HepG2 (cell line): ENCODE data around the gene RHBDF2. TPM values are rescaled to one million over a fixed set of nuclear protein-coding genes. Genes with fewer than 3 reads are reported as not detected.
A peak's percentile ranks its signal among the peaks of the same experiment; 100 is the strongest.

ENCODE experiments used
- ADNP ChIP-seq: sonication (generic); formaldehyde crosslinking; IDR thresholded peaks from 2 replicates; pipeline ENCODE4 v1.4.0; 2020; ENCODE audit warnings: missing genetic modification reagents
- EED ChIP-seq: sonication (generic); formaldehyde crosslinking; IDR thresholded peaks from 2 replicates; pipeline ENCODE4 v1.5.0; 2020; ENCODE audit warnings: mild to moderate bottlenecking, missing genetic modification reagents
- FOXA3 ChIP-seq: IDR thresholded peaks from 2 replicates; pipeline ENCODE4 v1.6.1; 2016; ENCODE audit warnings: missing genetic modification reagents, missing compliant biosample characterization
- HIVEP1 ChIP-seq: sonication (generic); formaldehyde crosslinking; IDR thresholded peaks from 2 replicates; pipeline ENCODE4 v1.4.0; 2020; ENCODE audit warnings: mild to moderate bottlenecking, missing genetic modification reagents
- NPAS2 ChIP-seq: sonication (generic); formaldehyde crosslinking; IDR thresholded peaks from 2 replicates; pipeline ENCODE4 v1.8.0; 2022; ENCODE audit warnings: mild to moderate bottlenecking, missing genetic modification reagents, borderline replicate concordance
- SRSF1 ChIP-seq: fragments of 200-400 bp; formaldehyde crosslinking; optimal IDR thresholded peaks from 2 replicates; pipeline ENCODE3; 2017; ENCODE audit warnings: mild to moderate bottlenecking, low read depth, low read length, moderate library complexity
- TSC22D2 ChIP-seq: sonication (generic); formaldehyde crosslinking; IDR thresholded peaks from 2 replicates; pipeline ENCODE4 v1.5.1; 2020; ENCODE audit warnings: missing genetic modification reagents, mild to moderate bottlenecking, borderline replicate concordance
- ZBTB7B ChIP-seq: sonication (generic); formaldehyde crosslinking; IDR thresholded peaks from 2 replicates; pipeline ENCODE4 v1.4.0; 2020; ENCODE audit warnings: missing genetic modification reagents
- ZNF234 ChIP-seq: sonication (generic); formaldehyde crosslinking; conservative IDR thresholded peaks from 2 replicates; pipeline ENCODE4 v1.5.1; 2020; ENCODE audit warnings: mild to moderate bottlenecking, missing genetic modification reagents
- ZNF331 ChIP-seq: sonication (generic); formaldehyde crosslinking; IDR thresholded peaks from 2 replicates; pipeline ENCODE4 v1.4.0; 2020; ENCODE audit warnings: missing genetic modification reagents
- ZNF333 ChIP-seq: sonication (generic); formaldehyde crosslinking; IDR thresholded peaks from 2 replicates; pipeline ENCODE4 v1.4.0; 2020; ENCODE audit warnings: mild to moderate bottlenecking, missing genetic modification reagents, borderline replicate concordance
- ZNF354B ChIP-seq: sonication (generic); formaldehyde crosslinking; IDR thresholded peaks from 2 replicates; pipeline ENCODE4 v1.8.0; 2022; ENCODE audit warnings: mild to moderate bottlenecking, missing genetic modification reagents
- ZNF543 ChIP-seq: sonication (generic); formaldehyde crosslinking; IDR thresholded peaks from 2 replicates; pipeline ENCODE4 v1.4.0; 2020; ENCODE audit warnings: mild to moderate bottlenecking, missing genetic modification reagents
- ZNF607 ChIP-seq: sonication (generic); formaldehyde crosslinking; IDR thresholded peaks from 2 replicates; pipeline ENCODE4 v1.5.1; 2020; ENCODE audit warnings: missing genetic modification reagents, mild to moderate bottlenecking, borderline replicate concordance
- polyA plus RNA-seq, 8 experiments: library from polyadenylated mRNA; depleted of rRNA in 3 of 8; stranded (reverse) in 7 of 8; unstranded in 1 of 8; fragments of >200 nt; fragmentation: Illumina TruSeq in 4 of 8; extraction: Trizol in 4 of 8; gene quantifications; 2 replicates each; pipeline versions ENCODE4 v1.2.1 to v1.2.3, GENCODE V29; 2011 to 2016; ENCODE audit warnings: low read depth in 4 of 8, missing spikeins in 1 of 8, mixed read lengths in 1 of 8; ENCODE audit not compliant: insufficient read depth in 1 of 8
- total RNA-seq, 5 experiments: library from RNA; depleted of rRNA; stranded (reverse); fragments of >200 nt; fragmentation: Illumina TruSeq; extraction: Trizol; gene quantifications; 2 replicates each; pipeline ENCODE4 v1.2.3, GENCODE V29; 2016; ENCODE audit warnings: low read depth in 1 of 5
- TF ChIP-seq, protein P1 (sequence below): sonication (generic); formaldehyde crosslinking; IDR thresholded peaks from 2 replicates; pipeline ENCODE4 v1.5.0; 2020; ENCODE audit warnings: mild to moderate bottlenecking, missing genetic modification reagents
- TF ChIP-seq, protein P2 (sequence below): sonication (generic); formaldehyde crosslinking; IDR thresholded peaks from 2 replicates; pipeline ENCODE4 v1.5.0; 2020; ENCODE audit warnings: mild to moderate bottlenecking, missing genetic modification reagents, moderate library complexity
- TF ChIP-seq, protein P3 (sequence below): sonication (generic); formaldehyde crosslinking; IDR thresholded peaks from 2 replicates; pipeline ENCODE4 v1.8.0; 2022; ENCODE audit warnings: mild to moderate bottlenecking, missing genetic modification reagents, moderate library complexity
- TF ChIP-seq, protein P4 (sequence below): sonication (generic); formaldehyde crosslinking; IDR thresholded peaks from 2 replicates; pipeline ENCODE4 v1.4.0; 2020; ENCODE audit warnings: missing genetic modification reagents, mild to moderate bottlenecking, borderline replicate concordance
- TF ChIP-seq, protein P5 (sequence below): sonication (generic); formaldehyde crosslinking; IDR thresholded peaks from 2 replicates; pipeline ENCODE4 v1.4.0; 2020; ENCODE audit warnings: missing genetic modification reagents

The RHBDF2 gene
- total and polyA plus RNA-seq, 2 of the 13 experiments (the other 11 are each of a cell fraction or from before 2014, with no cell fraction given) = 7.8 to 24.2 TPM

DNA sequence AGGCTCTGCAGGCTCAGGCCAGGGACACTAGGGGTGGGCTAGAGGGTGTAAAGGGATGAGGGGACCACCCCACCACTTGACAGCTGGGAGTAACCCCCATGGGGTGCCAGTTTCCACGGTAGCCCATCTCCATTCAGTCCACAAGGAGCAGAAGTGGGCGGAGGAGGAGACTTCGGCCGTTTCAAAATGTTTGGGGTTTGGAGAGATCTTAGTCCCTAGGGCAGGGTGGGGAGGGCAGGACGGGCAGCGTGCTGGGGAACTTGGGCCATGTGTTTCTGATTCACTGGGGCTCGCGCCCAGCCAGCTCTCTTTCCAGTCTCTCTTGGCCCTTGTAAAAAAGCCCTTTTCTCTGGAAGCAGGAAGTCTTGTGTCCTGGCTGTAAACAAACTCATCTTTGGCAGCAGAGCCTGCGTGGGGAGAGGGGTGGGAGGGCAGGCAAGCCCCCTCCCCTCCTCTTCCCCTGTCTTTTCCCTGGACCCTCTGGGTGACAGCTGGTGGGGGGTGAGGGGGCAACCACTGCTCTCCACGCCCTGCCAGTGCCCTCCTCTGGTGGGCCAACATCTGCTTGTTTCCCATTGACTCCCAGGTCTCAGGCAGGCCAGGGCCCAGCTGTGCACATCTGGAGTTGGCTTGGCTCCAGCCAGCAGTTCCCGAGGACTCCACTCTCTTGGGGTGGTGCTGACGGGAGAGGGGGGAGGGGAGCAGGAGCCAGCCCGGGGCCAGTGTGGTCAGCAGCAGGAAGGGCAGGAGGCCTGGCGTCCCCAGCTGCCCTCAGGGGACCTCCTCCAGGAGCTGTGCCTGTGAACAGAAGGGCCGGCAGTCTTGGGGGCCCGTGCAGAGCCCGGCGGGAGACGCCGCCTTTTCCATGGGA, 28.2 kb upstream of the RHBDF2 start (continued):
- TF ChIP-seq, protein P1, sequence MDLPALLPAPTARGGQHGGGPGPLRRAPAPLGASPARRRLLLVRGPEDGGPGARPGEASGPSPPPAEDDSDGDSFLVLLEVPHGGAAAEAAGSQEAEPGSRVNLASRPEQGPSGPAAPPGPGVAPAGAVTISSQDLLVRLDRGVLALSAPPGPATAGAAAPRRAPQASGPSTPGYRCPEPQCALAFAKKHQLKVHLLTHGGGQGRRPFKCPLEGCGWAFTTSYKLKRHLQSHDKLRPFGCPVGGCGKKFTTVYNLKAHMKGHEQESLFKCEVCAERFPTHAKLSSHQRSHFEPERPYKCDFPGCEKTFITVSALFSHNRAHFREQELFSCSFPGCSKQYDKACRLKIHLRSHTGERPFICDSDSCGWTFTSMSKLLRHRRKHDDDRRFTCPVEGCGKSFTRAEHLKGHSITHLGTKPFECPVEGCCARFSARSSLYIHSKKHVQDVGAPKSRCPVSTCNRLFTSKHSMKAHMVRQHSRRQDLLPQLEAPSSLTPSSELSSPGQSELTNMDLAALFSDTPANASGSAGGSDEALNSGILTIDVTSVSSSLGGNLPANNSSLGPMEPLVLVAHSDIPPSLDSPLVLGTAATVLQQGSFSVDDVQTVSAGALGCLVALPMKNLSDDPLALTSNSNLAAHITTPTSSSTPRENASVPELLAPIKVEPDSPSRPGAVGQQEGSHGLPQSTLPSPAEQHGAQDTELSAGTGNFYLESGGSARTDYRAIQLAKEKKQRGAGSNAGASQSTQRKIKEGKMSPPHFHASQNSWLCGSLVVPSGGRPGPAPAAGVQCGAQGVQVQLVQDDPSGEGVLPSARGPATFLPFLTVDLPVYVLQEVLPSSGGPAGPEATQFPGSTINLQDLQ (CRISPR knock-in tag) = no peak
- TF ChIP-seq ADNP (CRISPR knock-in tag) (no peak), ZNF333 (CRISPR knock-in tag) (no peak), ZBTB7B (peak; percentile 53; the same call in 1 of the 2 replicates), NPAS2 (CRISPR knock-in tag) (no peak), ZNF354B (CRISPR knock-in tag) (0 out of 2 replicates have a peak, but pooled peaks have one; percentile 74), EED (CRISPR knock-in tag) (peak; percentile 90; the same call in 1 of the 2 replicates), ZNF543 (CRISPR knock-in tag) (0 out of 2 replicates have a peak, but pooled peaks have one; percentile 42), SRSF1 (peak; percentile 56), ZNF331 (CRISPR knock-in tag) (no peak; the same call in 1 of the 2 replicates), TSC22D2 (CRISPR knock-in tag) (no peak), FOXA3 (CRISPR knock-in tag) (0 out of 2 replicates have a peak, but pooled peaks have one; percentile 9), HIVEP1 (no peak), ZNF607 (no peak), ZNF234 (CRISPR knock-in tag) (no peak)
- TF ChIP-seq, protein P2, sequence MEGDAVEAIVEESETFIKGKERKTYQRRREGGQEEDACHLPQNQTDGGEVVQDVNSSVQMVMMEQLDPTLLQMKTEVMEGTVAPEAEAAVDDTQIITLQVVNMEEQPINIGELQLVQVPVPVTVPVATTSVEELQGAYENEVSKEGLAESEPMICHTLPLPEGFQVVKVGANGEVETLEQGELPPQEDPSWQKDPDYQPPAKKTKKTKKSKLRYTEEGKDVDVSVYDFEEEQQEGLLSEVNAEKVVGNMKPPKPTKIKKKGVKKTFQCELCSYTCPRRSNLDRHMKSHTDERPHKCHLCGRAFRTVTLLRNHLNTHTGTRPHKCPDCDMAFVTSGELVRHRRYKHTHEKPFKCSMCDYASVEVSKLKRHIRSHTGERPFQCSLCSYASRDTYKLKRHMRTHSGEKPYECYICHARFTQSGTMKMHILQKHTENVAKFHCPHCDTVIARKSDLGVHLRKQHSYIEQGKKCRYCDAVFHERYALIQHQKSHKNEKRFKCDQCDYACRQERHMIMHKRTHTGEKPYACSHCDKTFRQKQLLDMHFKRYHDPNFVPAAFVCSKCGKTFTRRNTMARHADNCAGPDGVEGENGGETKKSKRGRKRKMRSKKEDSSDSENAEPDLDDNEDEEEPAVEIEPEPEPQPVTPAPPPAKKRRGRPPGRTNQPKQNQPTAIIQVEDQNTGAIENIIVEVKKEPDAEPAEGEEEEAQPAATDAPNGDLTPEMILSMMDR (CRISPR knock-in tag) = peak; percentile 22; the same call in 1 of the 2 replicates
- TF ChIP-seq, protein P3, sequence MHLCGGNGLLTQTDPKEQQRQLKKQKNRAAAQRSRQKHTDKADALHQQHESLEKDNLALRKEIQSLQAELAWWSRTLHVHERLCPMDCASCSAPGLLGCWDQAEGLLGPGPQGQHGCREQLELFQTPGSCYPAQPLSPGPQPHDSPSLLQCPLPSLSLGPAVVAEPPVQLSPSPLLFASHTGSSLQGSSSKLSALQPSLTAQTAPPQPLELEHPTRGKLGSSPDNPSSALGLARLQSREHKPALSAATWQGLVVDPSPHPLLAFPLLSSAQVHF (CRISPR knock-in tag) = no peak
- TF ChIP-seq, protein P4, sequence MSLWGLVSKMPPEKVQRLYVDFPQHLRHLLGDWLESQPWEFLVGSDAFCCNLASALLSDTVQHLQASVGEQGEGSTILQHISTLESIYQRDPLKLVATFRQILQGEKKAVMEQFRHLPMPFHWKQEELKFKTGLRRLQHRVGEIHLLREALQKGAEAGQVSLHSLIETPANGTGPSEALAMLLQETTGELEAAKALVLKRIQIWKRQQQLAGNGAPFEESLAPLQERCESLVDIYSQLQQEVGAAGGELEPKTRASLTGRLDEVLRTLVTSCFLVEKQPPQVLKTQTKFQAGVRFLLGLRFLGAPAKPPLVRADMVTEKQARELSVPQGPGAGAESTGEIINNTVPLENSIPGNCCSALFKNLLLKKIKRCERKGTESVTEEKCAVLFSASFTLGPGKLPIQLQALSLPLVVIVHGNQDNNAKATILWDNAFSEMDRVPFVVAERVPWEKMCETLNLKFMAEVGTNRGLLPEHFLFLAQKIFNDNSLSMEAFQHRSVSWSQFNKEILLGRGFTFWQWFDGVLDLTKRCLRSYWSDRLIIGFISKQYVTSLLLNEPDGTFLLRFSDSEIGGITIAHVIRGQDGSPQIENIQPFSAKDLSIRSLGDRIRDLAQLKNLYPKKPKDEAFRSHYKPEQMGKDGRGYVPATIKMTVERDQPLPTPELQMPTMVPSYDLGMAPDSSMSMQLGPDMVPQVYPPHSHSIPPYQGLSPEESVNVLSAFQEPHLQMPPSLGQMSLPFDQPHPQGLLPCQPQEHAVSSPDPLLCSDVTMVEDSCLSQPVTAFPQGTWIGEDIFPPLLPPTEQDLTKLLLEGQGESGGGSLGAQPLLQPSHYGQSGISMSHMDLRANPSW (CRISPR knock-in tag) = no peak
- TF ChIP-seq, protein P5, sequence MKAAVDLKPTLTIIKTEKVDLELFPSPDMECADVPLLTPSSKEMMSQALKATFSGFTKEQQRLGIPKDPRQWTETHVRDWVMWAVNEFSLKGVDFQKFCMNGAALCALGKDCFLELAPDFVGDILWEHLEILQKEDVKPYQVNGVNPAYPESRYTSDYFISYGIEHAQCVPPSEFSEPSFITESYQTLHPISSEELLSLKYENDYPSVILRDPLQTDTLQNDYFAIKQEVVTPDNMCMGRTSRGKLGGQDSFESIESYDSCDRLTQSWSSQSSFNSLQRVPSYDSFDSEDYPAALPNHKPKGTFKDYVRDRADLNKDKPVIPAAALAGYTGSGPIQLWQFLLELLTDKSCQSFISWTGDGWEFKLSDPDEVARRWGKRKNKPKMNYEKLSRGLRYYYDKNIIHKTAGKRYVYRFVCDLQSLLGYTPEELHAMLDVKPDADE (CRISPR knock-in tag) = no peak
